Measurements from ENCODE around the gene RPTN.

RPTN gene

GRCh38 chr1:152111515-152111968 is 47.5 kb downstream of the RPTN start:
- DNase-seq, result peak; percentile 51
- Histone ChIP-seq H3K9me3 (ENCODE audit: severe bottlenecking) (peaks cover 54% of the 10 kb centered on the region), H3K4me3 (ENCODE audit: low read depth, low read length) (peak overlapping the region; percentile 4; the same call in 1 of the 2 replicates), H3K36me3 (no peaks in the 10 kb centered on the region), H3K27ac (no peak overlapping the region), H3K27me3 (ENCODE audit: insufficient read depth, low read depth, severe bottlenecking) (peaks cover 91% of the 10 kb centered on the region)
- no peak for TF ChIP-seq CTCF (IDR thresholded peaks at IDR 0.05; ENCODE audit: low read depth, low read length)

- Histone ChIP-seq H3K27ac (no peak overlapping the region), H3K4me3 (ENCODE audit: low read depth, low read length) (peak overlapping the region; percentile 4), H3K27me3 (ENCODE audit: insufficient read depth, low read depth, severe bottlenecking) (peaks cover 91% of the 10 kb centered on the region), H3K9me3 (ENCODE audit: severe bottlenecking) (peaks cover 54% of the 10 kb centered on the region), H3K36me3 (no peaks in the 10 kb centered on the region)
- TF ChIP-seq CTCF (IDR thresholded peaks at IDR 0.05; ENCODE audit: low read depth, low read length), result no peak
- peak; percentile 53 for DNase-seq
Observed at GRCh38 chr1:152110860-152111514, 48.0 kb downstream of the RPTN start.

DNA sequence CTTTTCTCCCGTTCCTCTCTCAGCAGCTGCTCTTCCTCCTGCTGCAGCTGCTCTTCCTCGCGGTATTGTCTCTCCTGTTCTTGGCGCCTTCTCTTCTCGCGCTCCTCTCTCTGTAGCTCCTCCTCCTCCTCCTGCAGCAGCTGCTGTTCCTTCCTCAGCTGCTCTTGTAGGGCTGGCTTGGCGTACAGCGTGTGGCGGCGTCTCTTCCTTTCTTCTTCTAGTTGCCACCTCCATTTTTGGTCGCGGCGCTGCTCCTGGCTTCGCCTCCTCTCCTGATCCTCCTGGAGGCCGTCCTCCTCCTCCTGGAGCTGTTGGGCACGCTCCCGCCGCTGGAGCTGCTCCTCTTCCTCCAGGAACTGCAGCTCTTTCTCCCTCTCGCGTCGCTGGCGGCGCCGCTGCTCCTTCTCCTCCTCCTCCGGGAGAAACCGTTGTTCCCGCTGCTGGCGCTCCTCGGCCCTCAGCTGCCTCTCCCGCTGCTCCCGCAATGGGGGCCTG is 48.6 kb downstream of the RPTN start:
- H3K9me3 ChIP-seq (ENCODE audit: severe bottlenecking), result peaks cover 54% of the 10 kb centered on the region
- H3K27ac ChIP-seq, result no peak overlapping the region
- peaks cover 91% of the 10 kb centered on the region for H3K27me3 ChIP-seq (ENCODE audit: insufficient read depth, low read depth, severe bottlenecking)
- H3K4me3 ChIP-seq (ENCODE audit: low read depth, low read length), result peak overlapping the region; percentile 1; the same call in 1 of the 2 replicates
- peak; percentile 34 for DNase-seq
- no peaks in the 10 kb centered on the region for H3K36me3 ChIP-seq
- no peak for TF ChIP-seq CTCF (IDR thresholded peaks at IDR 0.05; ENCODE audit: low read depth, low read length)

DNA sequence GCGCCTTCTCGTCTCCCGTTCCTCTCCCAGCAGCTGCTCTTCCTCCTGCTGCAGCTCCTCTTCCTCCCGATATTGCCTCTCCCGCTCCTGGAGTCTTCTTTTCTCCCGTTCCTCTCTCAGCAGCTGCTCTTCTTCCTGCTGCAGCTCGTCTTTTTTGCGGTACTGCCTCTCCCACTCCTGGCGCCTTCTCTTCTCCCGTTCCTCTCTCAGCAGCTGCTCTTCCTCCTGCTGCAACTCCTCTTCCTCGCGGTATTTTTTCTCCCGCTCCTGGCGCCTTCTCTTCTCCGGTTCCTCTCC is 49.1 kb downstream of the RPTN start:
- no peak overlapping the region for H3K27ac ChIP-seq
- H3K27me3 ChIP-seq (ENCODE audit: insufficient read depth, low read depth, severe bottlenecking), result peaks cover 91% of the 10 kb centered on the region
- no peak for TF ChIP-seq CTCF (IDR thresholded peaks at IDR 0.05; ENCODE audit: low read depth, low read length)
- H3K9me3 ChIP-seq (ENCODE audit: severe bottlenecking), result peaks cover 54% of the 10 kb centered on the region
- no peaks in the 10 kb centered on the region for H3K36me3 ChIP-seq
- no peak overlapping the region for H3K4me3 ChIP-seq (ENCODE audit: low read depth, low read length)
- DNase-seq, result no peak

DNA sequence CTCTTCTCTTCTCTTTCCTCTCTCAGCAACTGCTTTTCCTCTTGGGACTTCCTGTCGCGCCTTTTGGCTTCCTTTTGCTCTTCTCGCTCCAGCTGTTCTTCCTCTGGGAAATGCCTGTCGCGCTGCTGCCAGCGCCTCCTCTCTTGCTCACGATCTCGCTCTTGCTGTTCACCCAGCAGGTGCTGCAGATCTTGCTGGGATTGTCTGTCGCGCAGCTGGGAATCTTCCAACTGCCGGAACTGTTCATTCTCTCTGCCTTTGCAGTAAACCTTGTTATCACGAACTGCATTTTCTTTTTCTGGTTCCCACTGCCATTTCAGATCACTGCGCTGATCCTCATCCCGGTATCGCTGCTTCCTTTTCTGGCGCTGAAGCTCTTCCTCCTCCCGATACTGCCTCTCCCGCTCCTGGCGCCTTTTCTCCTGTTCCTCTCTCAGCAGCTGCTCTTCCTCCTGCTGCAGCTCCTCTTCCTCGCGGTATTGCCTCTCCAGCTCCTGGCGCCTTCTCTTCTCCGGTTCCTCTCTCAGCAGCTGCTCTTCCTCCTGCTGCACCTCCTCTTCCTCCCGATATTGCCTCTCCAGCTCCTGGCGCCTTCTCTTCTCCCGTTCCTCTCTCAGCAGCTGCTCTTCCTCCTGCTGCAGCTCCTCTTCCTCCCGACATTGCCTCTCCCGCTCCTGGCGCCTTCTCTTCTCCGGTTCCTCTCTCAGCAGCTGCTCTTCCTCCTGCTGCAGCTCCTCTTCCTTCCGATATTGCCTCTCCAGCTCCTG is 49.6 kb downstream of the RPTN start:
- DNase-seq, result no peak
- no peak for TF ChIP-seq CTCF (IDR thresholded peaks at IDR 0.05; ENCODE audit: low read depth, low read length)
- Histone ChIP-seq H3K9me3 (ENCODE audit: severe bottlenecking) (peaks cover 54% of the 10 kb centered on the region), H3K27me3 (ENCODE audit: insufficient read depth, low read depth, severe bottlenecking) (peaks cover 91% of the 10 kb centered on the region), H3K4me3 (ENCODE audit: low read depth, low read length) (no peak overlapping the region), H3K36me3 (no peaks in the 10 kb centered on the region), H3K27ac (no peak overlapping the region)

Measured in WERI-Rb-1 (cell line).